H9 (cell line): ENCODE results near the gene DOCK1. TPM values are rescaled to one million over a fixed set of nuclear protein-coding genes. Genes with fewer than 3 reads are reported as not detected.

Experiments
- DNase-seq: peaks from one replicate; pipeline ENCODE4 v3.0.0-alpha.2; 2017
- H2AFZ ChIP-seq: one replicate; pipeline ENCODE4 v1.6.1; 2013; ENCODE audit warnings: mild to moderate bottlenecking, low read length, control low read depth, moderate library complexity
- H2AK5ac ChIP-seq: 2 replicates; pipeline ENCODE4 v1.6.1; 2013; ENCODE audit warnings: low read length, control low read depth, mixed read lengths; ENCODE audit not compliant: insufficient read length
- H2BK120ac ChIP-seq: one replicate; pipeline ENCODE4 v1.6.1; 2013; ENCODE audit warnings: low read depth, mild to moderate bottlenecking, low read length, control low read depth, inconsistent platforms; ENCODE audit not compliant: poor library complexity, severe bottlenecking
- H2BK12ac ChIP-seq: 2 replicates; pipeline ENCODE4 v1.6.1; 2013; ENCODE audit warnings: low read length, control low read depth, mixed read lengths, low read depth; ENCODE audit not compliant: insufficient read length
- H2BK15ac ChIP-seq: 2 replicates; pipeline ENCODE4 v1.6.1; 2013; ENCODE audit warnings: low read depth, low read length, control low read depth
- H2BK20ac ChIP-seq: one replicate; pipeline ENCODE4 v1.6.1; 2013; ENCODE audit warnings: low read depth, mild to moderate bottlenecking, low read length, control low read depth, inconsistent platforms; ENCODE audit not compliant: poor library complexity, severe bottlenecking
- H2BK5ac ChIP-seq: 2 replicates; pipeline ENCODE4 v1.6.1; 2013; ENCODE audit warnings: low read length, control low read depth, mixed read lengths; ENCODE audit not compliant: insufficient read length
- H3K14ac ChIP-seq: 2 replicates; pipeline ENCODE4 v1.6.1; 2013; ENCODE audit warnings: low read length, control low read depth; ENCODE audit not compliant: insufficient read depth
- H3K18ac ChIP-seq: 2 replicates; pipeline ENCODE4 v1.6.1; 2013; ENCODE audit warnings: low read depth, mild to moderate bottlenecking, mixed read lengths, low read length, control low read depth; ENCODE audit not compliant: insufficient read length
- H3K23ac ChIP-seq: 2 replicates; pipeline ENCODE4 v1.6.1; 2013; ENCODE audit warnings: low read length, control low read depth, mixed read lengths, low read depth; ENCODE audit not compliant: insufficient read length
- H3K23me2 ChIP-seq: 2 replicates; pipeline ENCODE4 v1.6.1; 2013; ENCODE audit warnings: low read depth, mild to moderate bottlenecking, mixed read lengths, low read length, control low read depth; ENCODE audit not compliant: insufficient read length, poor library complexity, severe bottlenecking
- H3K27ac ChIP-seq: 2 replicates; pipeline ENCODE4 v1.5.1; 2013; ENCODE audit warnings: low read length, control low read depth, mixed read lengths, low read depth; ENCODE audit not compliant: insufficient read length
- H3K27me3 ChIP-seq: 2 replicates; pipeline ENCODE4 v1.6.1; 2013; ENCODE audit warnings: low read length, control low read depth, inconsistent platforms; ENCODE audit not compliant: insufficient read depth
- H3K4ac ChIP-seq: 2 replicates; pipeline ENCODE4 v1.6.1; 2013; ENCODE audit warnings: low read depth, mild to moderate bottlenecking, control low read depth, inconsistent platforms, low read length, moderate library complexity
- H3K4me1 ChIP-seq: 2 replicates; pipeline ENCODE4 v1.6.1; 2013; ENCODE audit warnings: low read length, control low read depth, inconsistent platforms; ENCODE audit not compliant: insufficient read depth
- H3K4me2 ChIP-seq: 2 replicates; pipeline ENCODE4 v1.6.1; 2013; ENCODE audit warnings: low read length, control low read depth, mixed read lengths; ENCODE audit not compliant: insufficient read length, insufficient read depth
- H3K56ac ChIP-seq: 2 replicates; pipeline ENCODE4 v1.6.1; 2013; ENCODE audit warnings: low read depth, mild to moderate bottlenecking, mixed read lengths, low read length, control low read depth; ENCODE audit not compliant: insufficient read length
- H3K79me1 ChIP-seq: 2 replicates; pipeline ENCODE4 v1.6.1; 2013; ENCODE audit warnings: low read depth, mild to moderate bottlenecking, moderate library complexity, low read length, control low read depth, inconsistent platforms; ENCODE audit not compliant: insufficient read depth, poor library complexity, severe bottlenecking
- H3K79me2 ChIP-seq: 2 replicates; pipeline ENCODE4 v1.6.1; 2013; ENCODE audit warnings: low read length, control low read depth, inconsistent platforms; ENCODE audit not compliant: insufficient read depth
- H3K9ac ChIP-seq: 2 replicates; pipeline ENCODE4 v1.6.1; 2013; ENCODE audit warnings: low read length, control low read depth, mixed read lengths; ENCODE audit not compliant: insufficient read length; ENCODE audit errors: extremely low read depth
- H3K9me3 ChIP-seq: one replicate; pipeline ENCODE4 v1.6.1; 2013; ENCODE audit warnings: low read depth, low read length, inconsistent platforms; ENCODE audit not compliant: control insufficient read depth
- H3T11ph ChIP-seq: one replicate; pipeline ENCODE4 v1.6.1; 2013; ENCODE audit warnings: mild to moderate bottlenecking, low read length, control low read depth, inconsistent platforms
- H4K20me1 ChIP-seq: one replicate; pipeline ENCODE4 v1.6.1; 2013; ENCODE audit not compliant: control insufficient read depth, insufficient read length, insufficient read depth
- H4K5ac ChIP-seq: 2 replicates; pipeline ENCODE4 v1.6.1; 2013; ENCODE audit warnings: low read depth, mild to moderate bottlenecking, mixed read lengths, low read length, control low read depth; ENCODE audit not compliant: insufficient read length
- H4K8ac ChIP-seq: replicated peaks from 2 replicates; pipeline ENCODE4 v1.6.1; 2013; ENCODE audit warnings: low read length, control low read depth, mixed read lengths, low read depth; ENCODE audit not compliant: insufficient read length
- H4K91ac ChIP-seq: 2 replicates; pipeline ENCODE4 v1.6.1; 2013; ENCODE audit warnings: low read depth, mild to moderate bottlenecking, moderate library complexity, mixed read lengths, low read length, control low read depth; ENCODE audit not compliant: insufficient read length
- H3K27ac Mint-ChIP-seq, 3 experiments: 2 replicates in 2 of 3; 3 replicates in 1 of 3; pipeline ENCODE4 v1.8.0; 2020 to 2021; ENCODE audit warnings: mixed read lengths in 3 of 3, mild to moderate bottlenecking in 1 of 3, moderate library complexity in 1 of 3
- H3K27me3 Mint-ChIP-seq: 2 replicates; pipeline ENCODE4 v1.8.0; 2021; ENCODE audit warnings: low read depth, mild to moderate bottlenecking, moderate library complexity, mixed read lengths
- H3K36me3 Mint-ChIP-seq, 3 experiments: 2 replicates in 2 of 3; 3 replicates in 1 of 3; pipeline ENCODE4 v1.8.0; 2020 to 2021; ENCODE audit warnings: low read depth in 3 of 3, mixed read lengths in 3 of 3; ENCODE audit not compliant: insufficient read depth in 1 of 3
- H3K4me1 Mint-ChIP-seq, 2 experiments: 2 replicates each; pipeline ENCODE4 v1.8.0; 2020; ENCODE audit warnings: mixed read lengths in 2 of 2
- H3K4me3 Mint-ChIP-seq, 2 experiments: 2 replicates in 1 of 2; 3 replicates in 1 of 2; pipeline ENCODE4 v1.8.0; 2020 to 2021; ENCODE audit warnings: mild to moderate bottlenecking in 2 of 2, mixed read lengths in 2 of 2, moderate library complexity in 1 of 2
- H3K9me3 Mint-ChIP-seq, 2 experiments: 2 replicates in 1 of 2; 3 replicates in 1 of 2; pipeline ENCODE4 v1.8.0; 2020; ENCODE audit warnings: mild to moderate bottlenecking in 2 of 2, mixed read lengths in 2 of 2, moderate library complexity in 1 of 2
- WGBS: extraction: QIAGEN DNeasy Blood & Tissue Kit; methylation state at CpG from one replicate; pipeline ENCODE4 v1.1.7; 2013; ENCODE audit warnings: missing lambda C conversion rate, low lambda C conversion rate, mixed read lengths; ENCODE audit not compliant: insufficient read length; ENCODE audit errors: extremely low coverage; 5-methylcytosine and 5-hydroxymethylcytosine counted together
- total RNA-seq: library from RNA; stranded (reverse); gene quantifications from 2 replicates; pipeline ENCODE4 v1.2.1, GENCODE V29; 2021
- TF ChIP-seq, protein P1 (sequence below): fragments of 200-600 bp; sonication (generic); conservative IDR thresholded peaks from 3 replicates; pipeline ENCODE4 v1.8.0; 2021; ENCODE audit warnings: antibody characterized with exemption, mild to moderate bottlenecking

Gene DOCK1
- total RNA-seq, 1 experiment from 2014 or later = 57.0 TPM

DNA sequence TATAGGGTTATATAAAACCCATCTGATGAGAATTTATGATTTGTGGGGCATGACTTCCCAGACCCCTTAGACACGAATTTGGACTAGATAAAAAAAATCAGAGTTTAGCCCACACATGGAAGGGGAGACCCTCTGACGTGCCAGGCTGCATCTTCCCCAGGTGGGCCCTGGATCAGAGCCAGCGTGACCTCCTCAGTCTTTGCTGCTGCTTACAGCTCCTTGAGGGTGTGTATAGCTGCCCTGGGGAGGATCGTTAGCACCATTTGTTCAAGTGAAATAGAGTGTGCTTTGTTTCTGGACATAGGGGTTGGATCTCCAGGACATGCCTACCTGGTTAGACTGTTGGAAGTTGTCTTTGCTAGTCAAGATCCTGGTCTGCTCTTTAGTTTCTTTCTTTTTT is 54.2 kb downstream of the DOCK1 start:
- H3K4me1 Mint-ChIP-seq = peaks cover 42 to 45% of the 10 kb centered on the region in 2 experiments
- no peak overlapping the region for H2BK20ac ChIP-seq
- peaks cover 2% of the 10 kb centered on the region for H3K79me1 ChIP-seq
- TF ChIP-seq, protein P1, sequence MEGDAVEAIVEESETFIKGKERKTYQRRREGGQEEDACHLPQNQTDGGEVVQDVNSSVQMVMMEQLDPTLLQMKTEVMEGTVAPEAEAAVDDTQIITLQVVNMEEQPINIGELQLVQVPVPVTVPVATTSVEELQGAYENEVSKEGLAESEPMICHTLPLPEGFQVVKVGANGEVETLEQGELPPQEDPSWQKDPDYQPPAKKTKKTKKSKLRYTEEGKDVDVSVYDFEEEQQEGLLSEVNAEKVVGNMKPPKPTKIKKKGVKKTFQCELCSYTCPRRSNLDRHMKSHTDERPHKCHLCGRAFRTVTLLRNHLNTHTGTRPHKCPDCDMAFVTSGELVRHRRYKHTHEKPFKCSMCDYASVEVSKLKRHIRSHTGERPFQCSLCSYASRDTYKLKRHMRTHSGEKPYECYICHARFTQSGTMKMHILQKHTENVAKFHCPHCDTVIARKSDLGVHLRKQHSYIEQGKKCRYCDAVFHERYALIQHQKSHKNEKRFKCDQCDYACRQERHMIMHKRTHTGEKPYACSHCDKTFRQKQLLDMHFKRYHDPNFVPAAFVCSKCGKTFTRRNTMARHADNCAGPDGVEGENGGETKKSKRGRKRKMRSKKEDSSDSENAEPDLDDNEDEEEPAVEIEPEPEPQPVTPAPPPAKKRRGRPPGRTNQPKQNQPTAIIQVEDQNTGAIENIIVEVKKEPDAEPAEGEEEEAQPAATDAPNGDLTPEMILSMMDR = no peak
- no peak overlapping the region for H2BK15ac ChIP-seq
- H3T11ph ChIP-seq = no peak overlapping the region
- H3K23me2 ChIP-seq = no peaks in the 10 kb centered on the region
- H3K56ac ChIP-seq = no peak overlapping the region
- H2BK5ac ChIP-seq = no peak overlapping the region
- H3K9ac ChIP-seq = no peak overlapping the region
- no peaks in the 10 kb centered on the region for H3K9me3 ChIP-seq
- no peak overlapping the region for H2AK5ac ChIP-seq
- H3K9me3 Mint-ChIP-seq = no peaks in the 10 kb centered on the region
- no peak overlapping the region for H2BK120ac ChIP-seq
- H3K4ac ChIP-seq = no peak overlapping the region
- H3K4me2 ChIP-seq = no peak overlapping the region
- H3K27ac Mint-ChIP-seq = no peak overlapping the region; a peak in 1 of 7 replicates
- H4K20me1 ChIP-seq = no peaks in the 10 kb centered on the region
- H3K14ac ChIP-seq = no peak overlapping the region
- no CpG with 5 or more reads among the region's 4 CpGs for WGBS
- H2AFZ ChIP-seq = no peak overlapping the region
- H3K23ac ChIP-seq = no peak overlapping the region
- H3K4me3 Mint-ChIP-seq = no peak overlapping the region
- H3K27me3 ChIP-seq = no peaks in the 10 kb centered on the region
- no peak overlapping the region for H4K5ac ChIP-seq
- no peak overlapping the region for H4K91ac ChIP-seq
- H4K8ac ChIP-seq = no peak overlapping the region
- H3K36me3 Mint-ChIP-seq = peaks cover 0 to 3% (median 2%) of the 10 kb centered on the region in 3 experiments; a peak in 3 of 7 replicates
- H3K4me1 ChIP-seq = peaks cover 3% of the 10 kb centered on the region; the same call in 1 of the 2 replicates
- no peak overlapping the region for H3K27ac ChIP-seq
- H3K79me2 ChIP-seq = peaks cover 2% of the 10 kb centered on the region; the same call in 1 of the 2 replicates
- DNase-seq = no peak
- no peak overlapping the region for H2BK12ac ChIP-seq
- H3K27me3 Mint-ChIP-seq = no peaks in the 10 kb centered on the region
- no peak overlapping the region for H3K18ac ChIP-seq
